Fibroblast of mammary gland (primary cell): Measurements from ENCODE around the gene NR2E1.

Experiments
- DNase-seq: peaks from one replicate; pipeline ENCODE4 v3.0.0-alpha.2; 2010; ENCODE audit warnings: low read depth
- H3K4me3 ChIP-seq: 2 replicates; pipeline ENCODE4 v1.5.1; 2011; ENCODE audit warnings: low read depth, mild to moderate bottlenecking, low read length, moderate library complexity; ENCODE audit not compliant: control insufficient read depth
- TF ChIP-seq, protein P1 (sequence below): conservative IDR thresholded peaks from 2 replicates; pipeline ENCODE4 v1.5.1; 2011; ENCODE audit warnings: low read depth, low read length, inconsistent platforms; ENCODE audit not compliant: control insufficient read depth, insufficient read depth

NR2E1 gene

DNA sequence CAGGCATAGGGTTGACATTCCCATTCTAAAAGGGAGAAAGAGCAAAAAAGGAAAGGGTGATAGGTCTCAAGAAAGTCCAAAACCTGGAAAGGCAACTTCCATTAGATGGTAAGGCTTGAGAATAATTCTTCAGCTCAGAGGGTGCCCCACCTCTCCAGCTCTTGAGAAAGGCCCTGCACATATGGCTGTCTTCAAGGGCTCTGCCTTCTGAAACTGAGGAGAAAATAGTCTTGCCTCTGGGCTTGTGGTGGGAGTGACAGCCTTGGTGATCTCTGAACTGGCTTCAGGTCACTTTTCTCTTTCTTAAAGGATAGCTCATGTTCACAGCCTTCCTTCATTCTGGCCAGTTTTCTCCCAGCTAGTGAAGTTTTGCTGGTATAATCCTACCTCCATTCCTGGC, 35.6 kb upstream of the NR2E1 start:
- no peak for DNase-seq
- H3K4me3 ChIP-seq, result no peak overlapping the region
- TF ChIP-seq, protein P1, sequence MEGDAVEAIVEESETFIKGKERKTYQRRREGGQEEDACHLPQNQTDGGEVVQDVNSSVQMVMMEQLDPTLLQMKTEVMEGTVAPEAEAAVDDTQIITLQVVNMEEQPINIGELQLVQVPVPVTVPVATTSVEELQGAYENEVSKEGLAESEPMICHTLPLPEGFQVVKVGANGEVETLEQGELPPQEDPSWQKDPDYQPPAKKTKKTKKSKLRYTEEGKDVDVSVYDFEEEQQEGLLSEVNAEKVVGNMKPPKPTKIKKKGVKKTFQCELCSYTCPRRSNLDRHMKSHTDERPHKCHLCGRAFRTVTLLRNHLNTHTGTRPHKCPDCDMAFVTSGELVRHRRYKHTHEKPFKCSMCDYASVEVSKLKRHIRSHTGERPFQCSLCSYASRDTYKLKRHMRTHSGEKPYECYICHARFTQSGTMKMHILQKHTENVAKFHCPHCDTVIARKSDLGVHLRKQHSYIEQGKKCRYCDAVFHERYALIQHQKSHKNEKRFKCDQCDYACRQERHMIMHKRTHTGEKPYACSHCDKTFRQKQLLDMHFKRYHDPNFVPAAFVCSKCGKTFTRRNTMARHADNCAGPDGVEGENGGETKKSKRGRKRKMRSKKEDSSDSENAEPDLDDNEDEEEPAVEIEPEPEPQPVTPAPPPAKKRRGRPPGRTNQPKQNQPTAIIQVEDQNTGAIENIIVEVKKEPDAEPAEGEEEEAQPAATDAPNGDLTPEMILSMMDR, result no peak

DNA sequence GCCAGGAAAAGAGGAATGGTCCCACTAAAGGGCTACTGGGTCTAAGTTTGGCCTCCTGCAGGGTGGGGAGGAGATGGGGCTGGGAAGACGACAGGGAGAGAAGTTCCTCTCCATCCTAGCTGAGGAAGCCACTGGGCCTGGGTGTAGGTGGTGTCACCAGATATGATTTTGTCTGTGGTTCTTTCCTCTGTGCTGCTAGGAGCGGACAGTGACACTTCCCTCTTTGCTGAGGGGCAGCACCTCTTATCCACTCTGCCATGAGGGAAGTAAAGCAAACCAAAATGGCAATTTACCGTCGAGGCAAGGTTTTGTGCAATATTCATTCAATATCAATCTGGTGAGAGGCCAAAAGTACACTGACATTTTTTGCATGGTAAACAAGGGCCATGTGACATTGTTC, 33.0 kb upstream of the NR2E1 start:
- DNase-seq, result no peak
- TF ChIP-seq, protein P1, result no peak
- no peak overlapping the region for H3K4me3 ChIP-seq

DNA sequence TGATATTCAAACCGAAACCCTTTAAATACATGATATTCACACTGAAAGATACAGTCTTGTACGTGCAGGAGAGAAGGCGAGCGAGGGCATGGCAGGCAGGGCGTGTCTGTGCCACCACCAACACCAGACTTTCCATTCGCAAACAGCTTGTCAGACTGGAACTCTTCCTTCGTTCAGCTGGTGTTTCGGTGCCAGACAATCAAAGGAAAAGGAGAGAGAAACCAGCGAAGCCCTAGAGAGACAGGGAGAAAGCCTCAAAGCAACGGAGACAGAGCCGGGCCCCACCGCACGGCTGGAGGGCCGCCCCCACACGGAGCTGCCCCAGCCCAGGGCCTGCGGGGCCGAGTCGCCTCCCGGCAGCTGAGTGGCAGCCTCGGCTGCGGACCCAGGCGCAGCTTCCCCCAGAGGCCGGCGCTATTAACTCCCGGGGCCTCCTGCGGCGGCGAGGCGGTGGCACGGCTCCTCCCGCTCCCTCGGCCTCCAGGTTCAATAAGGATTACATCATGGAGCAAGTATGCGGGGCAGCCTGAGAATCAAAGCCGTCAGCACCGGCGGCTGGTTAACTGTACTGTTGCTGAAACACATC, 32.1 kb upstream of the NR2E1 start:
- peak; percentile 57 for DNase-seq
- peak overlapping the region; percentile 6 for H3K4me3 ChIP-seq
- TF ChIP-seq, protein P1, result no peak

DNA sequence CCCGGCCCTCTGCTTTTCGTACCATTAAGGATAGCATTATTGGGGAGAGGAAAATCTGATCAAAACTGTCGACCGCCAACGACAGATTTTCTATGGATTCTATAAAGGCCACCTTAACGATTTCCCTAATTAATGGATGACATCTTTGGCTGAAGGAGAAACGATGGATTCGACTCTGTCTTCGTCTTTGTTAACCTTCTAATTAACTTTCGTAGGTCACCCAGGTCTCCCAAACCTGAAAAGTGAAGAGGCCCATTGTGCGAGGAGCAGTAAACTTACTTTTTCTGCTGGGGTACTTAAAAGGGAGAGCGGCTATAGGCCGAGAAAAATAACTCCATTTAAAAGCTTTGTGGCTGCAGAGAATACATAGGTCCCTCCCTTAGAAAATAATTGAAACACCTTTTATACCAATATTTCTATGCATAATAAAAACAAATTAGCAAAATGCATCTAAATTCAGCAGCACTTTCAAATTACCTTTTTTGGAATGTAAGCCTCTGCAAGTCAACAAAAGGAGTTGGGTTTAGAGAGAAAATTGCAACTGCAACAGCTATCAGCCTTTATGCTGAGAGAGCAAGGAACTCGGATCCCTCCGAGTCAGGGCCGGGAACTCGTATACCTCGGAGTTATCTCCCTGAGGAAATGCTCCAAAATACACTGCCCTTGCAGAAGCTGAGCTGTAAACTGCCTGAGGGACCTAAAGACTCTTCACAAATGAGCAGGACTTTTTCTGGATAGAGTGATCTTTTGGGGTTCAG, 31.4 kb upstream of the NR2E1 start:
- no peak for DNase-seq
- H3K4me3 ChIP-seq, result no peak overlapping the region
- TF ChIP-seq, protein P1, result no peak

DNA sequence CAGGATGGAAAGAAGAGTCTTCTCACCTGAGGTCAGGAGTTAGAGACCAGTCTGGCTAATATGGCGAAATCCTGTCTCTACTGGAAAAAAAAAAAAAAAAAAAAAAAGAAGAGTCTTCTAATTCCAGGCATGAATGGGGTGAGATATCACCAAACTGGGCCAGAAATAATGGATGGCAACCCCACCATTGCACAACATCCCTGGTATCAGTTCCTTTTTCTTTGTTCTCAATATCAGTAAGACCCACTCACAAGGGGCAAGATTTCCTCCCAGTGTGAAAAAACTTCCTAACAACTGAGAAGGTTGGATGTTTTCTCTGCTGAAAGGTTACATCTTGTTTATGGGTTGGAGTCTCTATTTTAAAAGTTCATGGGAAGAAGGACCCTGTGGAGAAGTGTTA, 23.6 kb upstream of the NR2E1 start:
- H3K4me3 ChIP-seq, result no peak overlapping the region
- no peak for DNase-seq
- TF ChIP-seq, protein P1, result no peak

DNA sequence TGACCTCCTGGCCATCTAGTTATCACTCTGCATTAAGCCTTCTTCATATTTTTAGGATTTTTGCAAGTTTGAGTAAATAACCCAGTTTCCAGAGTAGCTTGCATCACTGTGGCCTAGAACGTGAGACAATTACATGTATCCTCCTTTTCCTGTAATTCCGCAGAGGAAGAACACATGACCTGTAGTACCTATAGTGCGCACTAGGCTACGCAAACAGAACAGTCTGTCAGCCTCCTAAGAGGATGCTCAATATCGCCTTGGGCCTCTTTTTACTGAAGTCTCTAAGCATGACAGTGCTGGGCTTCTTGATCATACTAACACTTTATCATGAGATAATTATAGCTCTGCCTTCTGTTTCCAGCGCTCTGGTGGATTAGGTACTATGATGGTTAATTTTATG, 20.2 kb upstream of the NR2E1 start:
- TF ChIP-seq, protein P1, result peak; percentile 1
- no peak for DNase-seq
- no peak overlapping the region for H3K4me3 ChIP-seq

DNA sequence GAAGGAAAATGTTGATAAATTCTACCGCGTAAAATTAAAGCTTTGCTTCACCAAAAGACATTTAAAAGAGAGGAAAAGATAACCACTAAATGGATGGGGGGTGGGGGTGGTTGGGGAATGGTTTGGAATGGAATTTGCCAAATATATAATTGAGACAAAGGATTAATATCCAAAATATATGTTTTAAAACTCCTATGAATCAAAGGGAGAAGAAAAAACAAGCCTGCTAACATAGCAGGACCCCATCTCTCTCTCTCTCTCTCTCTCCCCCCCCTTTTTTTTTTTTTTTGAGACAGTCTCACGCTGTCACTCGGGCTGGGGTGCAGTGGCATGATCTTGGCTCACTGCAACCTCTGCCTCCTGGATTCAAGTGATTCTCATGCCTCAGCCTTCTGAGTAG, 13.4 kb upstream of the NR2E1 start:
- no peak for DNase-seq
- TF ChIP-seq, protein P1, result no peak

More for the DNA sequence above, 13.4 kb upstream of the NR2E1 start:
- H3K4me3 ChIP-seq, result no peak overlapping the region
